PFSK-1 (cell line): ENCODE data around the gene KRTAP9-1.

Source experiments
- POLR2AphosphoS5 ChIP-seq: IDR thresholded peaks from 2 replicates; pipeline ENCODE4 v1.6.1; 2012; ENCODE audit warnings: low read depth, mild to moderate bottlenecking, control low read depth, low read length, moderate library complexity
- REST ChIP-seq, 2 experiments: IDR thresholded peaks; 2 replicates each; pipeline versions ENCODE4 v1.6.1 to v1.8.0; 2011 to 2012; ENCODE audit warnings: low read depth in 2 of 2, low read length in 2 of 2, control low read depth in 1 of 2, inconsistent platforms in 1 of 2, mild to moderate bottlenecking in 1 of 2, moderate library complexity in 1 of 2; ENCODE audit not compliant: insufficient read depth in 1 of 2

GRCh38 chr17:41145261-41145660 is 44.4 kb upstream of the KRTAP9-1 start:
- TF ChIP-seq POLR2AphosphoS5 (no peak), REST (IDR thresholded peaks at IDR 0.05; ENCODE audit: insufficient read depth in 1 of 2, low read depth in 2 of 2, low read length in 2 of 2) (no peak)
